K562 (cell line): ENCODE measurements around the gene TRAF3IP3. TPM values are rescaled to one million over a fixed set of nuclear protein-coding genes. Genes with fewer than 3 reads are reported as not detected.

Experiments
- AFF1 ChIP-seq, 2 experiments: fragments of 450-650 bp; IDR thresholded peaks; 2 replicates each; pipeline ENCODE4 v1.6.1; 2018; ENCODE audit warnings: mild to moderate bottlenecking in 2 of 2, low read depth in 1 of 2; ENCODE audit not compliant: partially characterized antibody in 2 of 2
- EHMT2 ChIP-seq: fragments of 450-650 bp; IDR thresholded peaks from 2 replicates; pipeline ENCODE4 v1.6.1; 2018; ENCODE audit warnings: antibody characterized with exemption
- EP300 ChIP-seq: IDR thresholded peaks from 2 replicates; pipeline ENCODE4 v1.6.1; 2012; ENCODE audit warnings: low read length, improper control_type of control experiment
- FOXJ2 ChIP-seq: fragments of 200-800 bp; sonication (Bioruptor generic); IDR thresholded peaks from 2 replicates; pipeline ENCODE4 v1.6.1; 2016; ENCODE audit warnings: missing genetic modification characterization, missing compliant biosample characterization
- GTF2A2 ChIP-seq: IDR thresholded peaks from 2 replicates; pipeline ENCODE4 v1.6.1; 2016; ENCODE audit warnings: mild to moderate bottlenecking, missing genetic modification characterization, missing compliant biosample characterization
- ILK ChIP-seq: fragments of 450-650 bp; IDR thresholded peaks from 2 replicates; pipeline ENCODE4 v1.6.1; 2016; ENCODE audit warnings: missing genetic modification characterization, low read depth, mild to moderate bottlenecking, missing compliant biosample characterization, moderate library complexity, borderline replicate concordance
- IRF9 ChIP-seq: fragments of 450-650 bp; IDR thresholded peaks from 2 replicates; pipeline ENCODE4 v1.6.1; 2016; ENCODE audit warnings: missing biosample characterization, missing genetic modification characterization
- JUND ChIP-seq, 2 experiments: IDR thresholded peaks; 2 replicates in 1 of 2; 3 replicates in 1 of 2; pipeline ENCODE4 v1.6.1; 2011; ENCODE audit warnings: borderline replicate concordance in 2 of 2, low read depth in 2 of 2, low read length in 2 of 2, improper control_type of control experiment in 1 of 2, missing biosample characterization in 1 of 2, missing genetic modification characterization in 1 of 2, missing genetic modification reagents in 1 of 2
- MYNN ChIP-seq, 2 experiments: sonication (generic); formaldehyde crosslinking in 1 of 2; IDR thresholded peaks; 2 replicates each; pipeline versions ENCODE4 v1.5.0 to v1.6.1; 2016 to 2020; ENCODE audit warnings: antibody characterized with exemption in 1 of 2, missing genetic modification reagents in 1 of 2
- PML ChIP-seq: IDR thresholded peaks from 2 replicates; pipeline ENCODE4 v1.6.1; 2012; ENCODE audit warnings: low read length, inconsistent platforms
- POLR2AphosphoS2 ChIP-seq: IDR thresholded peaks from 2 replicates; pipeline ENCODE4 v1.6.1; 2012; ENCODE audit warnings: low read length, improper control_type of control experiment
- POLR3A ChIP-seq: IDR thresholded peaks from 2 replicates; pipeline ENCODE4 v1.6.1; 2011; ENCODE audit warnings: borderline replicate concordance, mild to moderate bottlenecking, moderate library complexity; ENCODE audit not compliant: insufficient read length, insufficient read depth; ENCODE audit errors: extremely low read depth
- PTRF ChIP-seq: fragments of 450-650 bp; IDR thresholded peaks from 2 replicates; pipeline ENCODE4 v1.6.1; 2016; ENCODE audit warnings: mild to moderate bottlenecking, missing genetic modification characterization, missing compliant biosample characterization
- SIN3A ChIP-seq, 2 experiments: fragments of 150-350 bp in 1 of 2; IDR thresholded peaks; 2 replicates each; pipeline ENCODE4 v1.6.1; 2011 to 2016; ENCODE audit warnings: borderline replicate concordance in 2 of 2, low read depth in 2 of 2, low read length in 2 of 2, mild to moderate bottlenecking in 2 of 2, moderate library complexity in 2 of 2; ENCODE audit not compliant: control insufficient read depth in 1 of 2
- TAF15 ChIP-seq: fragments of 200-400 bp; formaldehyde crosslinking; IDR thresholded peaks from 2 replicates; pipeline ENCODE4 v1.6.1; 2017; ENCODE audit warnings: mild to moderate bottlenecking, low read depth, low read length, moderate library complexity
- TBL1XR1 ChIP-seq, 2 experiments: IDR thresholded peaks; 2 replicates each; pipeline ENCODE4 v1.6.1; 2012; ENCODE audit warnings: improper control_type of control experiment in 2 of 2, low read length in 2 of 2, mild to moderate bottlenecking in 1 of 2
- THRA ChIP-seq: fragments of 450-650 bp; IDR thresholded peaks from 2 replicates; pipeline ENCODE4 v1.6.1; 2017; ENCODE audit warnings: mild to moderate bottlenecking, moderate library complexity
- U2AF2 ChIP-seq: fragments of 200-400 bp; formaldehyde crosslinking; optimal IDR thresholded peaks from 2 replicates; pipeline ENCODE3; 2017; ENCODE audit warnings: low read depth, mild to moderate bottlenecking, low read length
- XRCC4 ChIP-seq: IDR thresholded peaks from one replicate; pipeline ENCODE4 v1.6.1; 2011; ENCODE audit not compliant: insufficient read depth, insufficient read length; ENCODE audit errors: extremely low read depth
- ZFP1 ChIP-seq: fragments of 450-650 bp; formaldehyde crosslinking; IDR thresholded peaks from 2 replicates; pipeline ENCODE4 v1.4.0; 2020; ENCODE audit warnings: mild to moderate bottlenecking, mixed read lengths
- ZNF121 ChIP-seq: sonication (generic); formaldehyde crosslinking; conservative IDR thresholded peaks from 2 replicates; pipeline ENCODE4 v1.8.0; 2022; ENCODE audit warnings: missing genetic modification reagents
- ZNF507 ChIP-seq: conservative IDR thresholded peaks from 2 replicates; pipeline ENCODE4 v1.6.1; 2017; ENCODE audit warnings: missing genetic modification characterization, missing compliant biosample characterization
- ZSCAN32 ChIP-seq: fragments of 450-650 bp; formaldehyde crosslinking; IDR thresholded peaks from 2 replicates; pipeline ENCODE4 v1.4.0; 2020; ENCODE audit warnings: mild to moderate bottlenecking, moderate library complexity
- polyA plus RNA-seq, 8 experiments: library from polyadenylated mRNA; depleted of rRNA in 4 of 8; stranded (reverse) in 5 of 8; unstranded in 3 of 8; fragments of >200 nt; fragmentation: Nextera tagmentation in 2 of 8; fragmentation: Illumina TruSeq in 1 of 8; extraction: Ambion mirVana in 2 of 8; extraction: Trizol in 1 of 8; gene quantifications; 2 replicates each; pipeline versions ENCODE4 v1.2.1 to v1.2.3, GENCODE V29; 2011 to 2014; ENCODE audit warnings: inconsistent platforms in 1 of 8, missing spikeins in 1 of 8
- total RNA-seq, 7 experiments: library from RNA; depleted of rRNA in 6 of 7; stranded (reverse); fragments of >200 nt in 6 of 7; fragmentation: Illumina TruSeq in 2 of 7; extraction: Trizol in 2 of 7; gene quantifications; 2 replicates each; pipeline versions ENCODE4 v1.2.1 to v1.2.3, GENCODE V29; 2011 to 2021; ENCODE audit warnings: low replicate concordance in 1 of 7

The TRAF3IP3 gene
- total and polyA plus RNA-seq, 9 of the 15 experiments (the other 6 are each of a cell fraction or from before 2014, with no cell fraction given): 0.06 to 1.1 (median 0.31) TPM

- peak; percentile 31; the same call in 1 of the 2 replicates for TF ChIP-seq EP300
- TF ChIP-seq ILK (tag): no peak
- TF ChIP-seq XRCC4: no peak
- TF ChIP-seq U2AF2: no peak
- TF ChIP-seq ZNF507 (tag): no peak
- TF ChIP-seq PTRF (tag): no peak
- peak in 1 of 2 experiments; percentile 43; a peak in 1 of 4 replicates for TF ChIP-seq TBL1XR1 (IDR thresholded peaks at IDR 0.05; ENCODE audit: low read length in 2 of 2)
- no peak for TF ChIP-seq THRA
- no peak for TF ChIP-seq PML
- no peak for TF ChIP-seq GTF2A2 (tag)
- no peak for TF ChIP-seq ZFP1 (CRISPR knock-in tag)
- no peak for TF ChIP-seq TAF15
- TF ChIP-seq EHMT2: peak; percentile 42; the same call in 1 of the 2 replicates
- no peak for TF ChIP-seq ZSCAN32 (CRISPR knock-in tag)
- TF ChIP-seq MYNN (IDR thresholded peaks at IDR 0.05): no peak; the same call in 1 of the 2 replicates
- no peak for TF ChIP-seq MYNN (CRISPR knock-in tag; IDR thresholded peaks at IDR 0.05)
- TF ChIP-seq AFF1 (IDR thresholded peaks at IDR 0.05; ENCODE audit: low read depth in 1 of 2, partially characterized antibody in 2 of 2): no peak
- no peak for TF ChIP-seq IRF9 (tag)
- no peak for TF ChIP-seq POLR2AphosphoS2
- peak; percentile 88 for TF ChIP-seq JUND (IDR thresholded peaks at IDR 0.05; ENCODE audit: borderline replicate concordance, low read depth, low read length)
- peak; percentile 83; the same call in 1 of the 3 replicates for TF ChIP-seq JUND (tag; IDR thresholded peaks at IDR 0.05; ENCODE audit: borderline replicate concordance, low read depth, low read length)
- no peak for TF ChIP-seq ZNF121
- TF ChIP-seq POLR3A: no peak
- TF ChIP-seq FOXJ2 (tag): peak; percentile 86
- TF ChIP-seq SIN3A (IDR thresholded peaks at IDR 0.05; ENCODE audit: borderline replicate concordance in 2 of 2, control insufficient read depth in 1 of 2, low read depth in 2 of 2, low read length in 2 of 2): no peak
Observed at GRCh38 chr1:209808059-209808581, 52.3 kb downstream of the TRAF3IP3 start (continued).
